Measurements from ENCODE around the gene TSSK3.

The TSSK3 gene

DNA sequence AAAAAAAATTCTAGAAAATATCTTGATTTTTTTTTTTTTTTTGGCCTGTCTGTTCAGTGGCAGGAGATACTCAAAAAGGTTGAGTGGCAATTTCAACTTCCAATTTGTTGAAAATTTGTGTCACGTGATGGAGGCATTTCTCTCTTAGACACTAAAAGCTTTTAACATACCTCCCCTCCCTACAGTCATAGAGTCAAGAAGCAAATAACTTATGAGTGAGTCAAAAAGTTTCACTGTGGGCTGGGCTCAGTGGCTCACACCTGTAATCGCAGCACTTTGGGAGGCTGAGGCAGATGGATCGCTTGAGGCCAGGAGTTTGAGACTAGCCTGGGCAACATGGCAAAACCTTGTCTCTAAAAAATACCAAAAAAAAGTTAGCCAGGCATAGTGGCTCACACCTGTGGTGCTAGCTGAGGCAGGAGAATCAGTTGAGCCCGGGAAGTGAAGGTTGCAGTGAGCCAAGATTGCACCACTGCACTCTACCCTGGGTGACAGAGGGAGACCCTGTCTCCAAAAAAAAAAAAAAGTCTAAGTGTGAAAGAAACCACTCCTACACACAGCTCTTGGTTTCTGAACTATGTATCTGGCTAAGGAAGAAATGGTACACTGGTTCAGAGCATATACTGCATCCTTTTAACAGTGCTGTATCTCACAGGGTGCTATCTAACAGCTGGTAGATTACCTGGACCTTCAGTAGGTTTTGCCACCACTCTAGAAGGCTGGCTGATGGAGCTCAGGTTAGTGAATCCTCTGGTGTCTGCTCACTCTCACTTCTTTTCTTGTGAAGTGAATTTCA, 43.5 kb downstream of the TSSK3 start:
- no peak overlapping the region for H3K27ac ChIP-seq (ENCODE audit: low read depth, low read length)
- H3K36me3 ChIP-seq (ENCODE audit: control insufficient read depth, insufficient read depth, low read length) = no peaks in the 10 kb centered on the region
- H3K4me3 ChIP-seq (ENCODE audit: low read depth, low read length) = no peak overlapping the region
- 0 out of 2 replicates have a peak, but pooled peaks cover 2% of the 10 kb centered on the region for H3K9me3 ChIP-seq (ENCODE audit: control insufficient read depth, insufficient read depth, low read depth, low read length)
- no peaks in the 10 kb centered on the region for H3K27me3 ChIP-seq (ENCODE audit: control insufficient read depth, insufficient read depth, low read length)
- no peak overlapping the region for H3K9ac ChIP-seq (ENCODE audit: low read length)
- peaks cover 3% of the 10 kb centered on the region; the same call in 1 of the 2 replicates for H3K4me1 ChIP-seq (ENCODE audit: control insufficient read depth, insufficient read depth, low read length)

DNA sequence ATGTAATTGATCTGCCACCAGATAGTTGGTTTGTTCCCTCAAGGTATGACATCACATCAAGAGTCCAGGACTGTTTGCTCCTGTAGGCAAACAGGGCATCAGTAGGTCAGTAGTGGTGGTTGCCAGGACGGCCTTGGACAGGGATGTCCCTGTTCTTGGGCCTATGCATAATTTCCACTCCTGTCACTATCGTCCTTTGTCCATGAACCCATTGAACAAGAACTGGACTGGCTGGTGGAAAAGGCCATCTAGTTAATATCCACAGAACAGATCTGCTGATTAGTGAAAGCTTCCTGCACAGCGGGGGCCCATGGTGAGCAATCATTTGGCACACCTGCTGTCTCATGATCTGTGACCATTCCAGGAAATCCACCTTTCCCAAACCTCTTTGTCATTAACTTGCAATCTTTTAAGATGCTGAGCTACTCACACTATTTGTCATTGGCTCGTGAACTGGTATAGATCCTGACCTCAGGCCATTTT, 44.3 kb downstream of the TSSK3 start:
- Histone ChIP-seq H3K27ac (ENCODE audit: low read depth, low read length) (no peak overlapping the region), H3K27me3 (ENCODE audit: control insufficient read depth, insufficient read depth, low read length) (no peaks in the 10 kb centered on the region), H3K4me1 (ENCODE audit: control insufficient read depth, insufficient read depth, low read length) (no peaks in the 10 kb centered on the region), H3K9ac (ENCODE audit: low read length) (no peak overlapping the region), H3K36me3 (ENCODE audit: control insufficient read depth, insufficient read depth, low read length) (no peaks in the 10 kb centered on the region), H3K9me3 (ENCODE audit: control insufficient read depth, insufficient read depth, low read depth, low read length) (0 out of 2 replicates have a peak, but pooled peaks cover 2% of the 10 kb centered on the region), H3K4me3 (ENCODE audit: low read depth, low read length) (no peak overlapping the region)

DNA sequence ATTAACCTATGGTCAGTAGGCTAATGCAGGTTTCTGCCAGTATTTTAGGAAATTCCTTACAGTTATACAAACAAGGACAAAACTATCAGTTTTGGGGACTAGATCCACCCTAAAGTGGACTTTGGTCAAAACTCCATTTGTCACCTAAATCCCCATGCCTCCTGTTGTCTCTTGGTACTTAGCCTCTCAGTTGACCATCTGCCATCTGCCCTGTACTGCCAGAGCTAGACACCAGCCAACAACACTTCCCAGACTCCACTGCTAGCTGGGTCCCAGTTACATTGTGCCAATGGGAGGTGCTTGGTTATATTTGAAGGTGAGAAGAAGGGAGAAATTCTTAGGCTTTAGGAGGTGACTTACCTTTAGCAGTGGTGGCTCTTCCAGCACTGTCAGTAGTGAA, 48.9 kb downstream of the TSSK3 start:
- H3K27ac ChIP-seq (ENCODE audit: low read depth, low read length) = no peak overlapping the region
- no peak overlapping the region for H3K9ac ChIP-seq (ENCODE audit: low read length)
- no peak overlapping the region for H3K4me3 ChIP-seq (ENCODE audit: low read depth, low read length)

DNA sequence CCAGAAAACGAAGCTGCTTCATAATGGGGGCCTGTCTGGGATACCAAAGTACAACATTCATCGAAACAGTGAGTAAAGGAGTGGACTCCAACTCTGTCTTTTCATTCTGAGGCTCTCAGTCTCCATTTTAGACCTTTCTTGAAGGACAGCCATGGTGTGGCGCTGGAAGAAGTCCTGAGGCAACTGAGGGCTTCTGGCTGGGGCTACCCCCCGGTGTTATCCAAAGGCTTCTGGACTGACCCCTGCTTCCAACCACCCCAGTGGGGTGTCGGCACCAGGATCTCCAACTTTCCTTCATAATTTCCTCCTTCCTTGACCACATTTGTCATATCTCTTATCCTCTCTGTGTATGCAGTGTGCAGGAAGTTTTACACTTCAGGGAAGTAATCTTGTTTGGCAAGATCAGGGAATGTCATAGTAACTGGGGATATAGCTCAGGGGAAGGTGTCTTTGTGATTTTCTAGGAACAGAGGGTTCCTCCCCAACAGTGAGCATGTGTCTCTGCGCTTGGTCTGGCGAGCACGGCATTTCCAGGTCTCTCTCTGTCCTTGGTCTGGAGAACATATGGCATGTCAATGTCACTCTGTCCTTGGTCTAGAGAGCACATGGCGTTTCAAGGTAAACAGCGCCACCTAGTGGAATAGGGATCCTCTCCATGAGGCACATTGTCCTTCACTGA, 51.3 kb downstream of the TSSK3 start:
- no peak overlapping the region for H3K27ac ChIP-seq (ENCODE audit: low read depth, low read length)
- no peak overlapping the region for H3K4me3 ChIP-seq (ENCODE audit: low read depth, low read length)
- H3K9me3 ChIP-seq (ENCODE audit: control insufficient read depth, insufficient read depth, low read depth, low read length) = peaks cover 41% of the 10 kb centered on the region
- H3K36me3 ChIP-seq (ENCODE audit: control insufficient read depth, insufficient read depth, low read length) = no peaks in the 10 kb centered on the region
- H3K27me3 ChIP-seq (ENCODE audit: control insufficient read depth, insufficient read depth, low read length) = no peaks in the 10 kb centered on the region
- no peak overlapping the region for H3K9ac ChIP-seq (ENCODE audit: low read length)
- no peaks in the 10 kb centered on the region for H3K4me1 ChIP-seq (ENCODE audit: control insufficient read depth, insufficient read depth, low read length)

More for the DNA sequence above, 48.9 kb downstream of the TSSK3 start:
- no peaks in the 10 kb centered on the region for H3K36me3 ChIP-seq (ENCODE audit: control insufficient read depth, insufficient read depth, low read length)
- no peaks in the 10 kb centered on the region for H3K27me3 ChIP-seq (ENCODE audit: control insufficient read depth, insufficient read depth, low read length)
- peaks cover 28% of the 10 kb centered on the region for H3K9me3 ChIP-seq (ENCODE audit: control insufficient read depth, insufficient read depth, low read depth, low read length)
- no peaks in the 10 kb centered on the region for H3K4me1 ChIP-seq (ENCODE audit: control insufficient read depth, insufficient read depth, low read length)
